ENCODE data around the gene UBE2H.

The UBE2H gene

GRCh38 chr7:129889133-129889844 is 63.5 kb downstream of the UBE2H start:
- no peaks in the 10 kb centered on the region for H3K27me3 ChIP-seq (ENCODE audit: control insufficient read depth in 1 of 2, insufficient read depth in 2 of 2, low read length in 2 of 2)
- no peak overlapping the region for H3K9ac ChIP-seq (ENCODE audit: low read length in 2 of 2)
- H3K4me3 ChIP-seq (ENCODE audit: low read length in 2 of 2), result no peak overlapping the region
- H3K4me1 ChIP-seq (ENCODE audit: control insufficient read depth, insufficient read depth, low read length), result peaks cover 12% of the 10 kb centered on the region
- H3K36me3 ChIP-seq (ENCODE audit: control insufficient read depth in 2 of 2, insufficient read depth in 2 of 2, low read length in 2 of 2), result no peaks in the 10 kb centered on the region
- H3K27ac ChIP-seq (ENCODE audit: low read length), result peak overlapping the region; percentile 55
- H3K9me3 ChIP-seq (ENCODE audit: control insufficient read depth in 2 of 2, low read length in 2 of 2), result no peaks in the 10 kb centered on the region

- Histone ChIP-seq H3K36me3 (ENCODE audit: control insufficient read depth in 2 of 2, insufficient read depth in 2 of 2, low read length in 2 of 2) (no peaks in the 10 kb centered on the region), H3K4me1 (ENCODE audit: control insufficient read depth, insufficient read depth, low read length) (peaks cover 12% of the 10 kb centered on the region), H3K27me3 (ENCODE audit: control insufficient read depth in 1 of 2, insufficient read depth in 2 of 2, low read length in 2 of 2) (no peaks in the 10 kb centered on the region), H3K4me3 (ENCODE audit: low read length in 2 of 2) (no peak overlapping the region), H3K9ac (ENCODE audit: low read length in 2 of 2) (no peak overlapping the region), H3K27ac (ENCODE audit: low read length) (no peak overlapping the region), H3K9me3 (ENCODE audit: control insufficient read depth in 2 of 2, low read length in 2 of 2) (no peaks in the 10 kb centered on the region)
Measured at GRCh38 chr7:129887865-129888264, 64.9 kb downstream of the UBE2H start.

GRCh38 chr7:129886818-129887186 is 66.0 kb downstream of the UBE2H start:
- no peak overlapping the region for H3K27ac ChIP-seq (ENCODE audit: low read length)
- H3K4me1 ChIP-seq (ENCODE audit: control insufficient read depth, insufficient read depth, low read length), result peaks cover 12% of the 10 kb centered on the region
- H3K9ac ChIP-seq (ENCODE audit: low read length in 2 of 2), result no peak overlapping the region

GRCh38 chr7:129886167-129886817 is 66.5 kb downstream of the UBE2H start:
- Histone ChIP-seq H3K4me3 (ENCODE audit: low read length in 2 of 2) (no peak overlapping the region), H3K36me3 (ENCODE audit: control insufficient read depth in 2 of 2, insufficient read depth in 2 of 2, low read length in 2 of 2) (no peaks in the 10 kb centered on the region), H3K9me3 (ENCODE audit: control insufficient read depth in 2 of 2, low read length in 2 of 2) (no peaks in the 10 kb centered on the region), H3K27me3 (ENCODE audit: control insufficient read depth in 1 of 2, insufficient read depth in 2 of 2, low read length in 2 of 2) (no peaks in the 10 kb centered on the region), H3K9ac (ENCODE audit: low read length in 2 of 2) (no peak overlapping the region), H3K4me1 (ENCODE audit: control insufficient read depth, insufficient read depth, low read length) (peaks cover 12% of the 10 kb centered on the region), H3K27ac (ENCODE audit: low read length) (no peak overlapping the region)

More at GRCh38 chr7:129886818-129887186, 66.0 kb downstream of the UBE2H start:
- Histone ChIP-seq H3K27me3 (ENCODE audit: control insufficient read depth in 1 of 2, insufficient read depth in 2 of 2, low read length in 2 of 2) (no peaks in the 10 kb centered on the region), H3K4me3 (ENCODE audit: low read length in 2 of 2) (no peak overlapping the region), H3K9me3 (ENCODE audit: control insufficient read depth in 2 of 2, low read length in 2 of 2) (no peaks in the 10 kb centered on the region), H3K36me3 (ENCODE audit: control insufficient read depth in 2 of 2, insufficient read depth in 2 of 2, low read length in 2 of 2) (no peaks in the 10 kb centered on the region)

- H3K27ac ChIP-seq (ENCODE audit: low read length), result no peak overlapping the region
- H3K4me3 ChIP-seq (ENCODE audit: low read length in 2 of 2), result no peak overlapping the region
- H3K9ac ChIP-seq (ENCODE audit: low read length in 2 of 2), result no peak overlapping the region
- H3K9me3 ChIP-seq (ENCODE audit: control insufficient read depth in 2 of 2, low read length in 2 of 2), result no peaks in the 10 kb centered on the region
- H3K36me3 ChIP-seq (ENCODE audit: control insufficient read depth in 2 of 2, insufficient read depth in 2 of 2, low read length in 2 of 2), result peaks cover 0 to under 1% of the 10 kb centered on the region in 2 donors
- H3K27me3 ChIP-seq (ENCODE audit: control insufficient read depth in 1 of 2, insufficient read depth in 2 of 2, low read length in 2 of 2), result no peaks in the 10 kb centered on the region
- H3K4me1 ChIP-seq (ENCODE audit: control insufficient read depth, insufficient read depth, low read length), result peaks cover 8% of the 10 kb centered on the region
Measured at GRCh38 chr7:129884495-129884894, 68.3 kb downstream of the UBE2H start.

GRCh38 chr7:129883151-129883550 is 69.6 kb downstream of the UBE2H start:
- Histone ChIP-seq H3K4me1 (ENCODE audit: control insufficient read depth, insufficient read depth, low read length) (no peaks in the 10 kb centered on the region), H3K27me3 (ENCODE audit: control insufficient read depth in 1 of 2, insufficient read depth in 2 of 2, low read length in 2 of 2) (no peaks in the 10 kb centered on the region), H3K9me3 (ENCODE audit: control insufficient read depth in 2 of 2, low read length in 2 of 2) (no peaks in the 10 kb centered on the region), H3K9ac (ENCODE audit: low read length in 2 of 2) (no peak overlapping the region), H3K27ac (ENCODE audit: low read length) (no peak overlapping the region), H3K36me3 (ENCODE audit: control insufficient read depth in 2 of 2, insufficient read depth in 2 of 2, low read length in 2 of 2) (peaks cover 0 to 8% of the 10 kb centered on the region in 2 donors), H3K4me3 (ENCODE audit: low read length in 2 of 2) (no peak overlapping the region)

- H3K9ac ChIP-seq (ENCODE audit: low read length in 2 of 2), result no peak overlapping the region
- H3K36me3 ChIP-seq (ENCODE audit: control insufficient read depth in 2 of 2, insufficient read depth in 2 of 2, low read length in 2 of 2), result peaks cover 0 to 12% of the 10 kb centered on the region in 2 donors
- no peaks in the 10 kb centered on the region for H3K4me1 ChIP-seq (ENCODE audit: control insufficient read depth, insufficient read depth, low read length)
- no peaks in the 10 kb centered on the region for H3K9me3 ChIP-seq (ENCODE audit: control insufficient read depth in 2 of 2, low read length in 2 of 2)
- no peaks in the 10 kb centered on the region for H3K27me3 ChIP-seq (ENCODE audit: control insufficient read depth in 1 of 2, insufficient read depth in 2 of 2, low read length in 2 of 2)
- H3K27ac ChIP-seq (ENCODE audit: low read length), result no peak overlapping the region
- no peak overlapping the region for H3K4me3 ChIP-seq (ENCODE audit: low read length in 2 of 2)
Measured at GRCh38 chr7:129882531-129882930, 70.2 kb downstream of the UBE2H start.

GRCh38 chr7:129877146-129877792 is 75.5 kb downstream of the UBE2H start:
- no peak overlapping the region for H3K9ac ChIP-seq (ENCODE audit: low read length in 2 of 2)
- H3K4me1 ChIP-seq (ENCODE audit: control insufficient read depth, insufficient read depth, low read length), result no peaks in the 10 kb centered on the region
- peaks cover 2 to 12% of the 10 kb centered on the region in 2 donors for H3K36me3 ChIP-seq (ENCODE audit: control insufficient read depth in 2 of 2, insufficient read depth in 2 of 2, low read length in 2 of 2)
- no peak overlapping the region for H3K4me3 ChIP-seq (ENCODE audit: low read length in 2 of 2)
- no peaks in the 10 kb centered on the region for H3K27me3 ChIP-seq (ENCODE audit: control insufficient read depth in 1 of 2, insufficient read depth in 2 of 2, low read length in 2 of 2)
- H3K9me3 ChIP-seq (ENCODE audit: control insufficient read depth in 2 of 2, low read length in 2 of 2), result no peaks in the 10 kb centered on the region
- H3K27ac ChIP-seq (ENCODE audit: low read length), result no peak overlapping the region

- H3K27me3 ChIP-seq (ENCODE audit: control insufficient read depth in 1 of 2, insufficient read depth in 2 of 2, low read length in 2 of 2), result no peaks in the 10 kb centered on the region
- H3K36me3 ChIP-seq (ENCODE audit: control insufficient read depth in 2 of 2, insufficient read depth in 2 of 2, low read length in 2 of 2), result peaks cover 2 to 12% of the 10 kb centered on the region in 2 donors
- no peak overlapping the region for H3K27ac ChIP-seq (ENCODE audit: low read length)
- H3K4me3 ChIP-seq (ENCODE audit: low read length in 2 of 2), result peak overlapping the region; percentile 26 to 36
- no peaks in the 10 kb centered on the region for H3K9me3 ChIP-seq (ENCODE audit: control insufficient read depth in 2 of 2, low read length in 2 of 2)
- no peak overlapping the region for H3K9ac ChIP-seq (ENCODE audit: low read length in 2 of 2)
- H3K4me1 ChIP-seq (ENCODE audit: control insufficient read depth, insufficient read depth, low read length), result no peaks in the 10 kb centered on the region
Measured at GRCh38 chr7:129875745-129876411, 76.9 kb downstream of the UBE2H start.

GRCh38 chr7:129875160-129875559 is 77.6 kb downstream of the UBE2H start:
- peaks cover 2 to 12% of the 10 kb centered on the region in 2 donors for H3K36me3 ChIP-seq (ENCODE audit: control insufficient read depth in 2 of 2, insufficient read depth in 2 of 2, low read length in 2 of 2)
- no peak overlapping the region for H3K4me3 ChIP-seq (ENCODE audit: low read length in 2 of 2)
- no peaks in the 10 kb centered on the region for H3K9me3 ChIP-seq (ENCODE audit: control insufficient read depth in 2 of 2, low read length in 2 of 2)
- no peak overlapping the region for H3K9ac ChIP-seq (ENCODE audit: low read length in 2 of 2)
- H3K4me1 ChIP-seq (ENCODE audit: control insufficient read depth, insufficient read depth, low read length), result no peaks in the 10 kb centered on the region
- no peak overlapping the region for H3K27ac ChIP-seq (ENCODE audit: low read length)
- no peaks in the 10 kb centered on the region for H3K27me3 ChIP-seq (ENCODE audit: control insufficient read depth in 1 of 2, insufficient read depth in 2 of 2, low read length in 2 of 2)

Data from stomach smooth muscle (tissue), 2 donors.